GM23338 (cell line): ENCODE measurements around the gene RAB31.

Experiments used
- CTCF ChIP-seq, 2 experiments: fragments of 200-600 bp in 1 of 2; sonication (generic) in 1 of 2; conservative IDR thresholded peaks; 2 replicates each; pipeline versions ENCODE4 v1.5.1 to v1.6.1; 2016 to 2017; ENCODE audit warnings: antibody characterized with exemption in 2 of 2, low read depth in 2 of 2, mild to moderate bottlenecking in 2 of 2, moderate library complexity in 1 of 2
- EZH2 ChIP-seq: fragments of 200-600 bp; sonication (generic); IDR thresholded peaks from one replicate; pipeline ENCODE4 v1.8.0; 2017; ENCODE audit warnings: antibody characterized with exemption, mild to moderate bottlenecking, low read depth; ENCODE audit not compliant: unreplicated experiment
- POLR2AphosphoS5 ChIP-seq: IDR thresholded peaks from 2 replicates; pipeline ENCODE4 v1.6.1; 2016; ENCODE audit warnings: antibody characterized with exemption, low read depth

DNA sequence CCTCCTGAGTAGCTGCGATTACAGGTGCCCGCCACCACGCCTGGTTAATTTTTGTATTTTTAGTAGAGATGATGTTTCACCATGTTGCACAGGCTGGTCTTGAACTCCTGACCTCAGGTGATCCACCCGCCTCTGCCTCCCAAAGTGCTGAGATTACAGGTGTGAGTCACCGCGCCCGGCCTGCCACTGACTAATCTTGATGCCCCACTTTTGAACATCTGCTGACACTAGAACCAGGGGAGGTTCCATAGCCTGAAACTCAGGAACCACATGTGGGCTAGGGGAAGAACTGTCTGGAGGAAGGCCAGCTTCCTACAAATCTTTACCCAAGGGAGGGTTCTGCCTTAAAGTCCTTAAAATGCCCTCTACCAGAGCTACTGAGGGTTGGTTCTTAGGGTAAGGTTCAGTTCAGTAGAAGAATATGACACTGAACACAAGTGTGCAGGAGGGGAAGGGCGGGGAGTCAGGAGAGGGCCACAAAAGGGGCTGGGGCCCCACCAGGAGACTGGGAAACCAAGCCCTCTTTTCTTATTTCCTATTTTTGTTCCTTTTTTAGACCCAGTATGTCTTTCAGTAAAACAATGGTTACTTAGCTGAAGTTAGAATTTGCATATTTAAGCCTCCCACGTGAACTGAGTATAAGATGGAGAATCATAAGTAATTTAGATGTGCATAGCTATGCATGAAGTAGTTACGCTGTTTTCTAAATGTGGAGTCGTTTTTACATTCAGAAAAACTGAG, 6.3 kb upstream of the RAB31 start:
- TF ChIP-seq CTCF (conservative IDR thresholded peaks at IDR 0.05; ENCODE audit: low read depth in 2 of 2) (no peak), EZH2 (no peak), POLR2AphosphoS5 (no peak)
